ENCODE data around the gene MTX1.

DNA sequence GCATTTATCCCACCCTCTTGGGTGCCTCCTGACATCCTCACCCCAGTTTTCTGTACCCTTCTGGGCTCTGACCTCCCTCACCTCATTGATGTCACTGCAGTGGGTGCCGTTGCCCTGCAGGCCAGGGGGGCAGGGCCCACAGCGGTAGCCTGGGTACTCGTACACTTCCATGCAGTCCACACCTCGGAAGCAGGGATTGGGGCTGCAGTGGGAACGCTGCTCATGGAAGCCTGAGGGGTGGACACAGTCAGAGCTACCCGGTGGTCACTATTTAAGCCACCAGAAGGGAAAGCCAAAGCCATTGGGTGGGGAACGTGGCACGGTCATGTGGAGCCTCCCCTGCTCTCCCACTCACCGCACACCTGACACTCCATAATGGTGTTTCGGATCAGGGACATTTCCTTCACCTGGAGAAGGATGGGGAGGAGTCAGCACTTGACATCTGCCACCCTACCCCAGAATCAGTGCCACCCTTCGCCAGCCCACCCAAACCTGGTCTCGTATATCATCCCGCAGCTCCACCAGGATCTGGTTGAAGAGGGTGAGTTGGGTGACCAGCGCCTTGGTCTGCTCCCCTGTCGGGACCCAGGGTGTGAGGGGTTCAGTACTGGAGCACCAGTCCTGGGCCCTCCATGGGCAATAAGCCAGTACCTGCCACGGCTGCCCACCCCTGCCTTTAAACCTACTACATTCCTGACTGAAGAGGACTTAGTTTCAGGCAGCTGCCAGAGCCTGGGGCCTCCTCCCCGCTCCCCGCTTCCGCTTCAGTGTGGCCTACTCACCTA lies 5.6 kb upstream of the MTX1 start:
- TF ChIP-seq, protein P1, sequence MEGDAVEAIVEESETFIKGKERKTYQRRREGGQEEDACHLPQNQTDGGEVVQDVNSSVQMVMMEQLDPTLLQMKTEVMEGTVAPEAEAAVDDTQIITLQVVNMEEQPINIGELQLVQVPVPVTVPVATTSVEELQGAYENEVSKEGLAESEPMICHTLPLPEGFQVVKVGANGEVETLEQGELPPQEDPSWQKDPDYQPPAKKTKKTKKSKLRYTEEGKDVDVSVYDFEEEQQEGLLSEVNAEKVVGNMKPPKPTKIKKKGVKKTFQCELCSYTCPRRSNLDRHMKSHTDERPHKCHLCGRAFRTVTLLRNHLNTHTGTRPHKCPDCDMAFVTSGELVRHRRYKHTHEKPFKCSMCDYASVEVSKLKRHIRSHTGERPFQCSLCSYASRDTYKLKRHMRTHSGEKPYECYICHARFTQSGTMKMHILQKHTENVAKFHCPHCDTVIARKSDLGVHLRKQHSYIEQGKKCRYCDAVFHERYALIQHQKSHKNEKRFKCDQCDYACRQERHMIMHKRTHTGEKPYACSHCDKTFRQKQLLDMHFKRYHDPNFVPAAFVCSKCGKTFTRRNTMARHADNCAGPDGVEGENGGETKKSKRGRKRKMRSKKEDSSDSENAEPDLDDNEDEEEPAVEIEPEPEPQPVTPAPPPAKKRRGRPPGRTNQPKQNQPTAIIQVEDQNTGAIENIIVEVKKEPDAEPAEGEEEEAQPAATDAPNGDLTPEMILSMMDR (conservative IDR thresholded peaks at IDR 0.05; ENCODE audit: low read depth in 2 of 2) = no peak
- TF ChIP-seq EZH2 (IDR thresholded peaks at IDR 0.05; ENCODE audit: low read depth, unreplicated experiment) = no peak
- no peak for TF ChIP-seq CREB1 (CRISPR knock-in tag; IDR thresholded peaks at IDR 0.05; ENCODE audit: low read depth)
- no peak for TF ChIP-seq EZH2phosphoT487 (IDR thresholded peaks at IDR 0.05; ENCODE audit: unreplicated experiment)
- no peak for TF ChIP-seq POLR2AphosphoS5 (IDR thresholded peaks at IDR 0.05; ENCODE audit: low read depth)
- no peak for TF ChIP-seq REST (IDR thresholded peaks at IDR 0.05; ENCODE audit: unreplicated experiment)
- no peak for TF ChIP-seq JUNB (IDR thresholded peaks at IDR 0.05; ENCODE audit: unreplicated experiment)
- no peak for TF ChIP-seq ZNF331 (CRISPR knock-in tag; IDR thresholded peaks at IDR 0.05; ENCODE audit: low read depth)
